RWPE2 (cell line): Measurements from ENCODE around the gene TBPL2.
A peak's percentile ranks its signal among the peaks of the same experiment; 100 is the strongest.

Experiments
- ATAC-seq: fragments of 200-7000 bp; cut with Tn5 transposase; 3 replicates; pipeline ENCODE4 v1.9.1; 2021; ENCODE audit warnings: low read depth
- DNase-seq: peaks from one replicate; pipeline ENCODE4 v3.0.0-alpha.2; 2020; ENCODE audit warnings: low spot score
- H3K27ac ChIP-seq: fragments of 450-650 bp; 2 replicates; pipeline ENCODE4 v1.5.1; 2017; ENCODE audit warnings: mild to moderate bottlenecking; ENCODE audit not compliant: poor library complexity, severe bottlenecking
- H3K27me3 ChIP-seq: fragments of 250-450 bp; sonication (Bioruptor Pico); 2 replicates; pipeline ENCODE4 v1.5.1; 2021; ENCODE audit warnings: mild to moderate bottlenecking, moderate library complexity; ENCODE audit not compliant: insufficient read depth, poor library complexity, severe bottlenecking
- H3K36me3 ChIP-seq: fragments of 250-450 bp; sonication (Bioruptor Pico); 2 replicates; pipeline ENCODE4 v1.5.1; 2020; ENCODE audit warnings: low read depth, mild to moderate bottlenecking, moderate library complexity
- H3K4me1 ChIP-seq: fragments of 250-450 bp; sonication (Bioruptor Pico); 2 replicates; pipeline ENCODE4 v1.5.1; 2021; ENCODE audit warnings: mild to moderate bottlenecking, moderate library complexity; ENCODE audit not compliant: insufficient read depth, poor library complexity, severe bottlenecking
- H3K4me3 ChIP-seq: fragments of 250-450 bp; sonication (Bioruptor Pico); 2 replicates; pipeline ENCODE4 v1.5.1; 2021; ENCODE audit warnings: mild to moderate bottlenecking, moderate library complexity; ENCODE audit not compliant: severe bottlenecking
- H3K9me3 ChIP-seq: fragments of 250-450 bp; sonication (Bioruptor Pico); 2 replicates; pipeline ENCODE4 v1.5.1; 2021; ENCODE audit warnings: mild to moderate bottlenecking, moderate library complexity; ENCODE audit not compliant: severe bottlenecking
- CTCF ChIP-seq: fragments of 450-650 bp; IDR thresholded peaks from one replicate; pipeline ENCODE4 v1.5.1; 2017; ENCODE audit warnings: mild to moderate bottlenecking, moderate library complexity; ENCODE audit not compliant: poor library complexity, severe bottlenecking

TBPL2 gene

GRCh38 chr14:55399852-55400251, 40.6 kb downstream of the TBPL2 start:
- no peaks in the 10 kb centered on the region for H3K9me3 ChIP-seq
- ATAC-seq (no peak), DNase-seq (no peak)
- peak overlapping the region; percentile 28 for H3K27ac ChIP-seq
- H3K27me3 ChIP-seq = no peaks in the 10 kb centered on the region
- TF ChIP-seq CTCF = no peak
- H3K4me3 ChIP-seq = no peak overlapping the region
- H3K36me3 ChIP-seq = no peaks in the 10 kb centered on the region; the same call in 1 of the 2 replicates
- H3K4me1 ChIP-seq = peaks cover 23% of the 10 kb centered on the region

GRCh38 chr14:55399183-55399582, 41.2 kb downstream of the TBPL2 start:
- ATAC-seq = peak; percentile 17; the same call in 2 of the 3 replicates
- peak overlapping the region; percentile 28 for H3K27ac ChIP-seq

GRCh38 chr14:55398679-55399078, 41.7 kb downstream of the TBPL2 start:
- no peak for TF ChIP-seq CTCF
- H3K4me1 ChIP-seq = peaks cover 23% of the 10 kb centered on the region
- H3K36me3 ChIP-seq = no peaks in the 10 kb centered on the region; the same call in 1 of the 2 replicates
- no peak overlapping the region for H3K4me3 ChIP-seq
- peak; percentile 97 for ATAC-seq
- no peaks in the 10 kb centered on the region for H3K27me3 ChIP-seq
- H3K27ac ChIP-seq = peak overlapping the region; percentile 28
- no peaks in the 10 kb centered on the region for H3K9me3 ChIP-seq
- peak; percentile 70 for DNase-seq

More at GRCh38 chr14:55399183-55399582, 41.2 kb downstream of the TBPL2 start:
- no peak for DNase-seq
- Histone ChIP-seq H3K9me3 (no peaks in the 10 kb centered on the region), H3K4me1 (peaks cover 23% of the 10 kb centered on the region), H3K27me3 (no peaks in the 10 kb centered on the region), H3K4me3 (no peak overlapping the region), H3K36me3 (no peaks in the 10 kb centered on the region; the same call in 1 of the 2 replicates)
- no peak for TF ChIP-seq CTCF

GRCh38 chr14:55389330-55389729, 51.1 kb downstream of the TBPL2 start:
- no peak overlapping the region for H3K4me3 ChIP-seq
- H3K9me3 ChIP-seq = no peaks in the 10 kb centered on the region
- H3K27ac ChIP-seq = no peak overlapping the region
- peaks cover 9% of the 10 kb centered on the region for H3K4me1 ChIP-seq
- ATAC-seq = no peak
- no peak for DNase-seq
- H3K27me3 ChIP-seq = no peaks in the 10 kb centered on the region
- H3K36me3 ChIP-seq = peaks cover 30% of the 10 kb centered on the region
- TF ChIP-seq CTCF = no peak

GRCh38 chr14:55388160-55388559, 52.3 kb downstream of the TBPL2 start:
- DNase-seq = no peak
- H3K9me3 ChIP-seq = no peaks in the 10 kb centered on the region
- H3K4me3 ChIP-seq = no peak overlapping the region
- ATAC-seq = peak; percentile 83
- peaks cover 30% of the 10 kb centered on the region for H3K36me3 ChIP-seq
- H3K27ac ChIP-seq = peak overlapping the region; percentile 6
- TF ChIP-seq CTCF = no peak
- no peaks in the 10 kb centered on the region for H3K27me3 ChIP-seq
- peaks cover 9% of the 10 kb centered on the region for H3K4me1 ChIP-seq
